ENCODE results near the gene EMC7. TPM values are rescaled to one million over a fixed set of nuclear protein-coding genes. Genes with fewer than 3 reads are reported as not detected.
"Not testable (repeated sequence)": the region's sequence is repeated elsewhere in the genome, so short reads cannot be mapped to it uniquely, and the experiment has no call there.

The EMC7 gene
- total and polyA plus RNA-seq, 2 of the 13 experiments (the other 11 are each of a cell fraction or from before 2014, with no cell fraction given), result 46.8 to 113 TPM

- peaks cover 8% of the 10 kb centered on the region; the same call in 1 of the 2 replicates for H3K4me1 ChIP-seq (ENCODE audit: insufficient read depth, low read length)
- in situ Hi-C loops (cut with HindIII; ENCODE audit: extremely low pct_ligation_motif_present, low pct_unique_long_range_greater_than_20kb), result loop anchor here (25.0 kb wide), 2 partner anchors 308 to 533 kb away; partner anchors contain the start of genes GOLGA8B and LPCAT4
- BruUV-seq (replicated peaks), result no TSS peak
Observed at GRCh38 chr15:34054081-34054707, 47.5 kb downstream of the EMC7 start.

GRCh38 chr15:34050385-34050784, 51.3 kb downstream of the EMC7 start:
- ATAC-seq; BruUV-seq (replicated peaks); FAIRE-seq; H3K27ac ChIP-seq (ENCODE audit: extremely low read length, insufficient read depth, low read length); H3K27me3 ChIP-seq (ENCODE audit: control insufficient read depth in 1 of 2, insufficient read depth in 2 of 2, low read length in 2 of 2); H3K36me3 ChIP-seq (replicated peaks in 1 of 2; ENCODE audit: control insufficient read depth in 1 of 2, insufficient read depth in 2 of 2, low read length in 2 of 2); CTCF ChIA-PET (ENCODE audit: low intra/inter-chr PET ratio, low total read pairs); H3K4me1 ChIP-seq (ENCODE audit: insufficient read depth, low read length); H3K4me2 ChIP-seq (ENCODE audit: low read depth, low read length); H3K79me2 ChIP-seq (ENCODE audit: insufficient read depth, low read length); H3K4me3 ChIP-seq (replicated peaks in 1 of 3; ENCODE audit: insufficient read depth in 1 of 3, low read depth in 2 of 3, low read length in 3 of 3); H4K20me1 ChIP-seq (ENCODE audit: insufficient read depth, low read length); H2AFZ ChIP-seq (ENCODE audit: low read length); DNase-seq (ENCODE audit: low spot score); intact Hi-C loops (cut with micrococcal nuclease; ENCODE audit: unreplicated experiment); H3K9ac ChIP-seq (ENCODE audit: insufficient read depth, low read depth, low read length); POLR2A ChIA-PET: not testable (repeated sequence)
- 0% methylated on average over 1 of the region's 1 CpG for WGBS (ENCODE audit: low lambda C conversion rate)
- in situ Hi-C loops (cut with HindIII; ENCODE audit: extremely low pct_ligation_motif_present, low pct_unique_long_range_greater_than_20kb), result loop anchor here (25.0 kb wide), 2 partner anchors 312 to 537 kb away; partner anchors contain the start of genes GOLGA8B and LPCAT4
- H3K9me3 ChIP-seq (ENCODE audit: low read length), result peaks cover 15% of the 10 kb centered on the region; the same call in 1 of the 2 replicates

More at GRCh38 chr15:34054081-34054707, 47.5 kb downstream of the EMC7 start:
- ChIA-PET POLR2A (no interaction called here), CTCF (ENCODE audit: low intra/inter-chr PET ratio, low total read pairs) (no interaction called here)
- Histone ChIP-seq H3K27me3 (ENCODE audit: control insufficient read depth in 1 of 2, insufficient read depth in 2 of 2, low read length in 2 of 2) (no peaks in the 10 kb centered on the region), H3K27ac (ENCODE audit: extremely low read length, insufficient read depth, low read length) (no peak overlapping the region), H3K4me2 (ENCODE audit: low read depth, low read length) (no peak overlapping the region), H3K9ac (ENCODE audit: insufficient read depth, low read depth, low read length) (no peak overlapping the region), H3K36me3 (replicated peaks in 1 of 2; ENCODE audit: control insufficient read depth in 1 of 2, insufficient read depth in 2 of 2, low read length in 2 of 2) (no peaks in the 10 kb centered on the region), H2AFZ (ENCODE audit: low read length) (no peak overlapping the region), H3K4me3 (replicated peaks in 1 of 3; ENCODE audit: insufficient read depth in 1 of 3, low read depth in 2 of 3, low read length in 3 of 3) (no peak overlapping the region), H3K79me2 (ENCODE audit: insufficient read depth, low read length) (no peaks in the 10 kb centered on the region), H4K20me1 (ENCODE audit: insufficient read depth, low read length) (no peaks in the 10 kb centered on the region), H3K9me3 (ENCODE audit: low read length) (peaks cover 15% of the 10 kb centered on the region; the same call in 1 of the 2 replicates)
- no peak for TF ChIP-seq REST (IDR thresholded peaks at IDR 0.05; ENCODE audit: borderline replicate concordance in 1 of 2, low read depth in 1 of 2, low read length in 2 of 2)
- TF ChIP-seq SNRNP70 (IDR thresholded peaks at IDR 0.05; ENCODE audit: low read depth, low read length), result no peak
- TF ChIP-seq IKZF1 (IDR thresholded peaks at IDR 0.05), result no peak
- TF ChIP-seq NFKBIZ (CRISPR knock-in tag; IDR thresholded peaks at IDR 0.05), result no peak
- ATAC-seq (no peak), DNase-seq (ENCODE audit: low spot score) (no peak), FAIRE-seq (no peak)
- WGBS (ENCODE audit: low lambda C conversion rate), result 44% methylated on average over 3 of the region's 3 CpGs
- intact Hi-C loops (cut with micrococcal nuclease; ENCODE audit: unreplicated experiment), result no loop called here

All from HepG2 (cell line).